Endothelial cell of umbilical vein (primary cell): Measurements from ENCODE around the gene KIF26B. TPM values are rescaled to one million over a fixed set of nuclear protein-coding genes. Genes with fewer than 3 reads are reported as not detected.

Experiments
- BruUV-seq: library from RNA; stranded (reverse); fragments of 400-500 nt; replicated peaks from 2 replicates; lab custom pipeline; 2021; lab: Mats Ljungman, UMichigan
- CTCF ChIA-PET: fragments of 300-600, 350-600 bp; sonication (Branson Sonifier 250); formaldehyde crosslinking; loops from one replicate; lab custom pipeline; 2021; ENCODE audit warnings: antibody characterized with exemption, inconsistent platforms; lab: Charles Lee
- POLR2A ChIA-PET: fragments of 300-600, 350-600 bp; sonication (Branson Sonifier 250); formaldehyde crosslinking; loops from one replicate; lab custom pipeline; 2021; ENCODE audit warnings: antibody characterized with exemption, inconsistent platforms; lab: Charles Lee
- DNase-seq: peaks from one replicate; pipeline ENCODE4 v3.0.0-alpha.2; 2011; ENCODE audit warnings: low read depth, low spot score
- FAIRE-seq: peaks from 2 replicates; lab custom pipeline; 2011; peaks lifted over from hg19 to GRCh38; lab: Jason Lieb, UNC
- H2AFZ ChIP-seq: 2 replicates; pipeline ENCODE4 v1.6.0; 2012; ENCODE audit warnings: low read depth, low read length, control low read depth, inconsistent platforms
- H3K27ac ChIP-seq: 2 replicates; pipeline ENCODE4 v1.5.1; 2011; ENCODE audit warnings: low read depth, mild to moderate bottlenecking, control low read depth, low read length, moderate library complexity; ENCODE audit not compliant: insufficient read depth
- H3K27me3 ChIP-seq, 2 experiments: 2 replicates each; pipeline versions ENCODE4 v1.6.0 to v1.6.1; 2011; ENCODE audit warnings: low read length in 2 of 2, mixed read lengths in 1 of 2; ENCODE audit not compliant: control insufficient read depth in 2 of 2, insufficient read depth in 2 of 2
- H3K36me3 ChIP-seq, 2 experiments: 2 replicates in 1 of 2; 3 replicates in 1 of 2; pipeline ENCODE4 v1.5.1; 2011; ENCODE audit warnings: low read length in 2 of 2, mild to moderate bottlenecking in 1 of 2, moderate library complexity in 1 of 2; ENCODE audit not compliant: control insufficient read depth in 2 of 2, insufficient read depth in 2 of 2; ENCODE audit errors: extremely low read depth in 1 of 2
- H3K4me1 ChIP-seq: 3 replicates; pipeline ENCODE4 v1.5.1; 2011; ENCODE audit warnings: mild to moderate bottlenecking, low read length; ENCODE audit not compliant: control insufficient read depth, insufficient read depth; ENCODE audit errors: extremely low read depth
- H3K4me2 ChIP-seq: 2 replicates; pipeline ENCODE4 v1.6.1; 2011; ENCODE audit warnings: low read length, control low read depth, mixed read lengths; ENCODE audit not compliant: insufficient read depth
- H3K4me3 ChIP-seq, 3 experiments: fragments of 200-600 bp in 1 of 3; sonication (generic), shearing (Covaris generic) in 1 of 3; replicated peaks in 1 of 3; 2 replicates each; pipeline ENCODE4 v1.5.1; 2011 to 2016; ENCODE audit warnings: control low read depth in 3 of 3, low read length in 3 of 3, mild to moderate bottlenecking in 2 of 3, inconsistent platforms in 1 of 3, low read depth in 1 of 3, moderate library complexity in 1 of 3; ENCODE audit not compliant: insufficient read depth in 1 of 3
- H3K79me2 ChIP-seq: 2 replicates; pipeline ENCODE4 v1.6.0; 2012; ENCODE audit warnings: low read length, inconsistent platforms; ENCODE audit not compliant: control insufficient read depth, insufficient read depth
- H3K9ac ChIP-seq: replicated peaks from 2 replicates; pipeline ENCODE3; 2011; ENCODE audit warnings: low read length, control low read depth; ENCODE audit not compliant: insufficient read depth; ENCODE audit errors: extremely low read depth
- H3K9me1 ChIP-seq: replicated peaks from 3 replicates; pipeline ENCODE4 v1.6.0; 2011; ENCODE audit warnings: mild to moderate bottlenecking, low read length; ENCODE audit not compliant: control insufficient read depth, insufficient read depth; ENCODE audit errors: extremely low read depth
- H3K9me3 ChIP-seq: replicated peaks from 2 replicates; pipeline ENCODE4 v1.5.1; 2012; ENCODE audit warnings: low read length, inconsistent platforms; ENCODE audit not compliant: control insufficient read depth, insufficient read depth
- H4K20me1 ChIP-seq: replicated peaks from 2 replicates; pipeline ENCODE3; 2011; ENCODE audit warnings: mild to moderate bottlenecking, low read length; ENCODE audit not compliant: control insufficient read depth, insufficient read depth; ENCODE audit errors: extremely low read depth
- EZH2 ChIP-seq: IDR thresholded peaks from 2 replicates; pipeline ENCODE4 v1.6.1; 2012; ENCODE audit warnings: borderline replicate concordance, low read depth, mild to moderate bottlenecking, moderate library complexity, low read length, inconsistent platforms; ENCODE audit not compliant: severe bottlenecking
- FOS ChIP-seq: IDR thresholded peaks from 2 replicates; pipeline ENCODE4 v1.6.1; 2011; ENCODE audit warnings: mild to moderate bottlenecking, low read length, moderate library complexity, borderline replicate concordance; ENCODE audit not compliant: insufficient read depth
- GATA2 ChIP-seq: IDR thresholded peaks from 2 replicates; pipeline ENCODE4 v1.7.0; 2011; ENCODE audit warnings: low read depth, mild to moderate bottlenecking, moderate library complexity, mixed read lengths, low read length; ENCODE audit not compliant: insufficient read length, insufficient read depth
- JUN ChIP-seq: IDR thresholded peaks from 2 replicates; pipeline ENCODE4 v1.6.1; 2011; ENCODE audit warnings: borderline replicate concordance, low read depth; ENCODE audit not compliant: insufficient read length, insufficient read depth
- MAX ChIP-seq: IDR thresholded peaks from 2 replicates; pipeline ENCODE4 v1.6.1; 2011; ENCODE audit not compliant: insufficient read depth, insufficient read length
- MYC ChIP-seq: IDR thresholded peaks from one replicate; pipeline ENCODE4 v1.6.1; 2011; ENCODE audit warnings: mild to moderate bottlenecking, low read depth, low read length
- POLR2A ChIP-seq: IDR thresholded peaks from 2 replicates; pipeline ENCODE4 v1.6.1; 2012; ENCODE audit warnings: low read depth, mild to moderate bottlenecking, control low read depth, low read length
- POLR2AphosphoS5 ChIP-seq: IDR thresholded peaks from 2 replicates; pipeline ENCODE4 v1.6.1; 2012; ENCODE audit warnings: low read depth, mild to moderate bottlenecking, control low read depth, low read length, moderate library complexity; ENCODE audit not compliant: insufficient read depth
- dilution Hi-C: fragments of 300-500 bp; cut with MboI; formaldehyde crosslinking; loops from one replicate; pipeline ENCODE4 v1.15.0; 2019; ENCODE audit warnings: low sequenced_read_pairs; ENCODE audit not compliant: extremely low pct_ligation_motif_present
- intact Hi-C: fragments of 100-400 bp; cut with micrococcal nuclease; formaldehyde crosslinking; loops from one replicate; pipeline ENCODE4 v1.10.0; 2022
- polyA plus RNA-seq, 4 experiments: library from polyadenylated mRNA; depleted of rRNA in 3 of 4; stranded (reverse) in 3 of 4; unstranded in 1 of 4; fragments of >200 nt; gene quantifications; 2 replicates each; pipeline versions ENCODE4 v1.2.1 to v1.2.3, GENCODE V29; 2011 to 2012; ENCODE audit warnings: missing spikeins in 1 of 4
- total RNA-seq: library from RNA; stranded (reverse); gene quantifications from 2 replicates; pipeline ENCODE4 v1.2.3, GENCODE V29; 2021
- TF ChIP-seq, protein P1 (sequence below), 2 donors: IDR thresholded peaks; 1 replicate in 1 of 2; 2 replicates in 1 of 2; pipeline ENCODE4 v1.5.1; 2011; ENCODE audit warnings: low read length in 2 of 2, mild to moderate bottlenecking in 2 of 2, moderate library complexity in 2 of 2, control low read depth in 1 of 2, inconsistent platforms in 1 of 2, low read depth in 1 of 2; ENCODE audit not compliant: insufficient read depth in 1 of 2; ENCODE audit errors: extremely low read depth in 1 of 2

The KIF26B gene
- total and polyA plus RNA-seq, 2 donors (not counting 3 experiments of a cell fraction or from before 2014, with no cell fraction given): 0.04 to 0.49 TPM

DNA sequence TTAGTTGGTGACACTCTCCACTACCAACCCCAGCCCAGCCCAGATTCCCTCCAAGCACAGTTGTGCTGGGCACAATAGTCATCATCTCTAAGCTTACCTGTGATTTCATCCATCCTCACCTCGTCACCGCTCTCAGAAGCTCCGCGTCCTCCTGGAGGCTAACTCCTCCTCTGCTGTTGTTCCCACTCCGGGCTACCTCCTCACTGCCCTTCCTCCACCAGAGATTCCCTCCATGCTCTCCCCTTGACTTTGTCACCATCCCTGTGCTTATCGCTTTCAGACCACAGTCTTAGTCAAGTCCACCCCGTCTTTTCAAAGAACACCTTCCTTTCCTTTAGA, 47.0 kb upstream of the KIF26B start:
- no peak overlapping the region for H3K4me2 ChIP-seq
- no peaks in the 10 kb centered on the region for H3K9me1 ChIP-seq
- H2AFZ ChIP-seq: no peak overlapping the region
- no peak for TF ChIP-seq FOS
- no peak for TF ChIP-seq MYC
- TF ChIP-seq JUN: no peak
- TF ChIP-seq, protein P1, sequence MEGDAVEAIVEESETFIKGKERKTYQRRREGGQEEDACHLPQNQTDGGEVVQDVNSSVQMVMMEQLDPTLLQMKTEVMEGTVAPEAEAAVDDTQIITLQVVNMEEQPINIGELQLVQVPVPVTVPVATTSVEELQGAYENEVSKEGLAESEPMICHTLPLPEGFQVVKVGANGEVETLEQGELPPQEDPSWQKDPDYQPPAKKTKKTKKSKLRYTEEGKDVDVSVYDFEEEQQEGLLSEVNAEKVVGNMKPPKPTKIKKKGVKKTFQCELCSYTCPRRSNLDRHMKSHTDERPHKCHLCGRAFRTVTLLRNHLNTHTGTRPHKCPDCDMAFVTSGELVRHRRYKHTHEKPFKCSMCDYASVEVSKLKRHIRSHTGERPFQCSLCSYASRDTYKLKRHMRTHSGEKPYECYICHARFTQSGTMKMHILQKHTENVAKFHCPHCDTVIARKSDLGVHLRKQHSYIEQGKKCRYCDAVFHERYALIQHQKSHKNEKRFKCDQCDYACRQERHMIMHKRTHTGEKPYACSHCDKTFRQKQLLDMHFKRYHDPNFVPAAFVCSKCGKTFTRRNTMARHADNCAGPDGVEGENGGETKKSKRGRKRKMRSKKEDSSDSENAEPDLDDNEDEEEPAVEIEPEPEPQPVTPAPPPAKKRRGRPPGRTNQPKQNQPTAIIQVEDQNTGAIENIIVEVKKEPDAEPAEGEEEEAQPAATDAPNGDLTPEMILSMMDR (IDR thresholded peaks at IDR 0.05; ENCODE audit: extremely low read depth in 1 of 2, insufficient read depth in 1 of 2, low read depth in 1 of 2, low read length in 2 of 2): no peak
- TF ChIP-seq EZH2: no peak
- no peak for TF ChIP-seq POLR2AphosphoS5
- TF ChIP-seq MAX: no peak
- no peak for TF ChIP-seq GATA2
- no peak for TF ChIP-seq POLR2A
- no peaks in the 10 kb centered on the region for H4K20me1 ChIP-seq
- no peaks in the 10 kb centered on the region for H3K4me1 ChIP-seq
- H3K79me2 ChIP-seq: no peaks in the 10 kb centered on the region
- POLR2A ChIA-PET: no interaction called here
- DNase-seq: no peak
- no peak overlapping the region for H3K9ac ChIP-seq
- intact Hi-C loops (no loop called here), dilution Hi-C loops (no loop called here)
- CTCF ChIA-PET: interaction anchor here (0.9 to 1.2 kb wide), 2 partner anchors 8 to 28 kb away, joined by 3 to 4 read pairs; no protein-coding TSS in a partner anchor
- H3K4me3 ChIP-seq: no peak overlapping the region
- H3K36me3 ChIP-seq: no peaks in the 10 kb centered on the region
- BruUV-seq: no TSS peak
- H3K27me3 ChIP-seq: no peaks in the 10 kb centered on the region
- H3K9me3 ChIP-seq: no peaks in the 10 kb centered on the region
- no peak overlapping the region for H3K27ac ChIP-seq
- FAIRE-seq: no peak
